GM23248 (cell line): ENCODE results near the gene CCN6. TPM values are rescaled to one million over a fixed set of nuclear protein-coding genes. Genes with fewer than 3 reads are reported as not detected.

Experiments used
- DNase-seq: peaks from one replicate; pipeline ENCODE4 v3.0.0-alpha.2; 2015
- H2AFZ ChIP-seq: fragments of 200-600 bp; sonication (generic); 2 replicates; pipeline ENCODE4 v1.6.1; 2016; ENCODE audit warnings: antibody characterized with exemption
- H3F3A ChIP-seq: fragments of 200-600 bp; sonication (generic); 2 replicates; pipeline ENCODE4 v1.6.1; 2016; ENCODE audit warnings: mild to moderate bottlenecking, antibody characterized with exemption, mixed run types; ENCODE audit not compliant: insufficient read depth
- H3K27ac ChIP-seq: fragments of 200-600 bp; sonication (generic); 2 replicates; pipeline ENCODE4 v1.5.1; 2016; ENCODE audit warnings: mild to moderate bottlenecking
- H3K27me3 ChIP-seq: fragments of 200-600 bp; sonication (generic); replicated peaks from 2 replicates; pipeline ENCODE4 v1.6.1; 2016; ENCODE audit warnings: mild to moderate bottlenecking; ENCODE audit not compliant: insufficient read depth
- H3K36me3 ChIP-seq: fragments of 200-600 bp; sonication (generic); 2 replicates; pipeline ENCODE4 v1.6.1; 2016; ENCODE audit warnings: low read depth, mild to moderate bottlenecking
- H3K4me1 ChIP-seq: fragments of 200-600 bp; sonication (generic); 2 replicates; pipeline ENCODE4 v1.6.1; 2016; ENCODE audit warnings: mild to moderate bottlenecking; ENCODE audit not compliant: insufficient read depth
- H3K4me2 ChIP-seq: fragments of 200-600 bp; sonication (generic); one replicate; pipeline ENCODE4 v1.6.1; 2016; ENCODE audit warnings: mild to moderate bottlenecking; ENCODE audit not compliant: unreplicated experiment
- H3K4me3 ChIP-seq: fragments of 200-600 bp; sonication (generic); 2 replicates; pipeline ENCODE4 v1.5.1; 2016; ENCODE audit warnings: mild to moderate bottlenecking
- H3K79me2 ChIP-seq: fragments of 200-600 bp; sonication (generic); 2 replicates; pipeline ENCODE4 v1.6.1; 2016; ENCODE audit warnings: mild to moderate bottlenecking; ENCODE audit not compliant: insufficient read depth
- H3K9ac ChIP-seq: fragments of 200-600 bp; sonication (generic); 2 replicates; pipeline ENCODE4 v1.6.1; 2016; ENCODE audit warnings: mild to moderate bottlenecking
- H3K9me2 ChIP-seq: fragments of 200-600 bp; sonication (generic); 2 replicates; pipeline ENCODE4 v1.6.1; 2016; ENCODE audit warnings: mixed run types, mild to moderate bottlenecking, moderate library complexity; ENCODE audit not compliant: insufficient read depth
- H3K9me3 ChIP-seq: fragments of 200-600 bp; sonication (generic); one replicate; pipeline ENCODE4 v1.6.1; 2017; ENCODE audit warnings: low read depth
- H4K20me1 ChIP-seq: fragments of 200-600 bp; sonication (generic); 2 replicates; pipeline ENCODE4 v1.6.0; 2016; ENCODE audit not compliant: insufficient read depth
- EZH2 ChIP-seq: fragments of 200-600 bp; sonication (generic); IDR thresholded peaks from 2 replicates; pipeline ENCODE4 v1.6.1; 2018; ENCODE audit warnings: antibody characterized with exemption, mild to moderate bottlenecking; ENCODE audit not compliant: insufficient read depth, poor library complexity, severe bottlenecking
- EZH2phosphoT487 ChIP-seq: fragments of 200-600 bp; sonication (generic); IDR thresholded peaks from 2 replicates; pipeline ENCODE4 v1.6.1; 2018; ENCODE audit warnings: antibody characterized with exemption, moderate library complexity, mild to moderate bottlenecking, low read depth; ENCODE audit not compliant: insufficient read depth
- WGBS, 2 experiments: methylation state at CpG; one replicate each; pipeline ENCODE4 v1.1.6; 2015 to 2017; ENCODE audit warnings: low lambda C conversion rate in 2 of 2, low coverage in 1 of 2; ENCODE audit errors: missing lambda C conversion rate in 2 of 2; 5-methylcytosine and 5-hydroxymethylcytosine counted together
- in situ Hi-C: fragments of 300-500 bp; cut with MboI; formaldehyde crosslinking; loops from 2 replicates; pipeline ENCODE4 v1.15.0; 2020
- polyA plus RNA-seq: library from polyadenylated mRNA; unstranded; fragments of >200 nt; fragmentation: Nextera tagmentation; extraction: Ambion mirVana; gene quantifications from 2 replicates; pipeline ENCODE4 v1.2.1, GENCODE V29; 2016
- total RNA-seq: library from RNA; depleted of rRNA; stranded (reverse); fragments of >200 nt; shearing (Covaris generic); gene quantifications from 2 replicates; pipeline ENCODE4 v1.2.3, GENCODE V29; 2014; rRNA removed

The CCN6 gene
- not detected in 2 replicates for total RNA-seq
- 0.48 and 0.57 TPM in 2 replicates for polyA plus RNA-seq

DNA sequence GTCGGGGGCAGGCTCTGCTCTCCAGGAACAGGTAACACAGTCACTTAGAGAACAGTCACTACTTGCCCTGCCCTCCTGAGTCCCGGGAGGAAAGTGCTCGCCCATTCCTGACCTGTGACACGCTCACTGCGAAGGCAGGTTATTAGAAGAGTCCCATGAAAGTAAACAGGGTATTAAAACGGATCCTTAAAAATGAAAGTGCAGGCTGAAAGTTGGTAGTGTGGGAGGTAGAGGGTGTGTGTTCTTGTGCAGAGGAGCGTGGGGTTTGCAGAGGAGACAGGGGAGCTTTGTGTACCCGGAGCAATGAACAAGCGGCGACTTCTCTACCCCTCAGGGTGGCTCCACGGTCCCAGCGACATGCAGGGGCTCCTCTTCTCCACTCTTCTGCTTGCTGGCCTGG lies at the start of gene CCN6:
TSS of gene CCN6 (plus strand) at position 104 of the 400 bp plus-strand sequence. CDS start at position 358, 254 bp downstream.
- in situ Hi-C loops: no loop called here
- no peak within 1 kb of the TSS for H3K4me2 ChIP-seq
- no peaks in the 10 kb centered on the region for H3K36me3 ChIP-seq
- H3K9ac ChIP-seq: no peak within 1 kb of the TSS
- TF ChIP-seq EZH2phosphoT487 (no peak), EZH2 (no peak)
- 0 out of 2 replicates have a peak, but pooled peaks cover 3% of the 10 kb centered on the region for H3F3A ChIP-seq
- H3K9me3 ChIP-seq: no peaks in the 10 kb centered on the region
- no peaks in the 10 kb centered on the region for H3K9me2 ChIP-seq
- H3K79me2 ChIP-seq: no peaks in the 10 kb centered on the region
- 0 out of 2 replicates have a peak within 1 kb of the TSS, but pooled peaks have one; percentile 24 for H2AFZ ChIP-seq
- no peak within 1 kb of the TSS for H3K27ac ChIP-seq
- H3K4me3 ChIP-seq: no peak within 1 kb of the TSS
- H3K4me1 ChIP-seq: peaks cover 8% of the 10 kb centered on the region; the same call in 1 of the 2 replicates
- no peak for DNase-seq
- no peaks in the 10 kb centered on the region for H4K20me1 ChIP-seq
- no peaks in the 10 kb centered on the region for H3K27me3 ChIP-seq
- 92 to 93% methylated on average over 11 to 12 of the region's 12 CpGs for WGBS, 2 experiments

- Histone ChIP-seq H3F3A (no peaks in the 10 kb centered on the region), H3K36me3 (no peaks in the 10 kb centered on the region), H3K4me2 (no peak overlapping the region), H3K9ac (no peak overlapping the region), H3K79me2 (no peaks in the 10 kb centered on the region), H3K4me1 (peaks cover 15% of the 10 kb centered on the region), H3K9me3 (no peaks in the 10 kb centered on the region), H3K4me3 (no peak overlapping the region), H3K9me2 (no peaks in the 10 kb centered on the region), H3K27ac (no peak overlapping the region), H3K27me3 (no peaks in the 10 kb centered on the region), H2AFZ (no peak overlapping the region), H4K20me1 (no peaks in the 10 kb centered on the region)
- no peak for DNase-seq
- WGBS, 2 experiments: 17 to 22% methylated on average over 5 of the region's 5 CpGs
- TF ChIP-seq EZH2 (no peak), EZH2phosphoT487 (no peak)
- in situ Hi-C loops: no loop called here
Measured at GRCh38 chr6:112004201-112005012, 49.5 kb upstream of the CCN6 start.

GRCh38 chr6:112005013-112005371 lies 48.9 kb upstream of the CCN6 start:
- 33 to 39% methylated on average over 1 of the region's 1 CpG for WGBS, 2 experiments
- Histone ChIP-seq H3K9me3 (no peaks in the 10 kb centered on the region), H3K9me2 (no peaks in the 10 kb centered on the region), H2AFZ (no peak overlapping the region), H3K4me3 (no peak overlapping the region), H3K27ac (no peak overlapping the region), H3K36me3 (no peaks in the 10 kb centered on the region), H3K27me3 (no peaks in the 10 kb centered on the region), H4K20me1 (no peaks in the 10 kb centered on the region), H3F3A (no peaks in the 10 kb centered on the region), H3K4me1 (peaks cover 15% of the 10 kb centered on the region), H3K79me2 (no peaks in the 10 kb centered on the region), H3K9ac (no peak overlapping the region), H3K4me2 (no peak overlapping the region)
- DNase-seq: no peak
- in situ Hi-C loops: no loop called here
- TF ChIP-seq EZH2 (no peak), EZH2phosphoT487 (no peak)

DNA sequence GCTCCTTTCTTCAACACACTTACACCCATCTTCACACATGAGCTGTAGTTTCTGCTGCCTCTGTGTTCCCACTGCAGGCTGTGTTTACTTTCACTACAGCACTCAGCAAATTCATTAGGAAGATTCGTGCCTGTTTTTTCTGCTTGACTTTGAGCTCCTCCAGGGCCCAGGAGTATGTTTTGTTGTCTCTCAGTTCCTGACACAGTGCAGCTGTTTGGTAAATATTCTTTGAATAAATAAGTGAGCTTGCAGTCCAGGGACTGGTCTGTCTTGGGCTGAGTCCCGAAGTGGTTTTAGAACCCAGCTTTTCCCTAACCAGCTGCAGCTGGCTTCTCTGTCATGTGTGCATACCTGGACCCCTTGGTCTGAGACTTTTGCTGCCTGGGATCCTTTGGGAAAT lies 46.6 kb upstream of the CCN6 start:
- Histone ChIP-seq H3K36me3 (no peaks in the 10 kb centered on the region), H3K79me2 (no peaks in the 10 kb centered on the region), H2AFZ (0 out of 2 replicates have a peak overlapping the region, but pooled peaks have one; percentile 27), H3K9me3 (no peaks in the 10 kb centered on the region), H3K4me1 (peaks cover 15% of the 10 kb centered on the region), H4K20me1 (no peaks in the 10 kb centered on the region), H3K9ac (no peak overlapping the region), H3K4me2 (no peak overlapping the region), H3K27ac (no peak overlapping the region), H3F3A (no peaks in the 10 kb centered on the region), H3K4me3 (no peak overlapping the region), H3K9me2 (no peaks in the 10 kb centered on the region), H3K27me3 (no peaks in the 10 kb centered on the region)
- WGBS, 2 experiments: 12 to 13% methylated on average over 2 of the region's 2 CpGs
- in situ Hi-C loops: no loop called here
- DNase-seq: no peak
- no peak for TF ChIP-seq EZH2phosphoT487
- no peak for TF ChIP-seq EZH2
